Right ventricle myocardium superior (tissue), 1 donor: Measurements from ENCODE around the gene LYST. TPM values are rescaled to one million over a fixed set of nuclear protein-coding genes. Genes with fewer than 3 reads are reported as not detected.
A peak's percentile ranks its signal among the peaks of the same experiment; 100 is the strongest.
"Not testable (repeated sequence)": the region's sequence is repeated elsewhere in the genome, so short reads cannot be mapped to it uniquely, and the experiment has no call there.

Source experiments
- ATAC-seq: fragments of 200-7000 bp; cut with Tn5 transposase; one replicate; pipeline ENCODE4 v1.9.1; 2020; ENCODE audit warnings: mild to moderate bottlenecking; ENCODE audit not compliant: poor library complexity
- DNase-seq: peaks from one replicate; pipeline ENCODE4 v3.0.0-alpha.2; 2020
- intact Hi-C: fragments of 100-400 bp; cut with DNase I; formaldehyde crosslinking; loops from one replicate; pipeline ENCODE4 v1.11.2; 2022
- long read RNA-seq: library from polyadenylated mRNA; unstranded; transcript quantifications from one replicate; pipeline ENCODE4 v2.0.0, GENCODE V29; 2021
- total RNA-seq: library from RNA; stranded (reverse); fragmentation: NEBNext Ultra II Directional; extraction: Animal tissue kit (Norgen Biotek cat#: 25700); gene quantifications from one replicate; pipeline ENCODE4 v1.2.1, GENCODE V29; 2021
- donor health status: DM: no; HTN: yes; CAD: no; lungs with severe emphysema.

LYST gene
- 9.7 TPM for total RNA-seq
- long read RNA-seq, partial matches to known transcripts: 1 of 3 reads
- long read RNA-seq, other reads (novel, unspliced or antisense): 2 of 3 reads

- ATAC-seq (peak; percentile 67), DNase-seq (peak; percentile 64)
- intact Hi-C loops: loop anchor here (10.0 kb wide), 1 partner anchor 108 kb away; no protein-coding TSS in a partner anchor
These were observed at the start of gene LYST for GRCh38 chr1:235866205-235866912. TSS of gene LYST (minus strand) at chr1:235866906. CDS start at chr1:235830417, 36,489 bp downstream.

GRCh38 chr1:235915489-235915888 is 48.8 kb upstream of the LYST start:
- intact Hi-C loops, DNase-seq, ATAC-seq: not testable (repeated sequence)

- DNase-seq (no peak), ATAC-seq (no peak)
- intact Hi-C loops: no loop called here
These were observed 46.6 kb upstream of the LYST start for GRCh38 chr1:235913311-235913710.

GRCh38 chr1:235911876-235912275 is 45.2 kb upstream of the LYST start:
- ATAC-seq: no peak
- no peak for DNase-seq
- intact Hi-C loops: no loop called here

GRCh38 chr1:235911300-235911662 is 44.6 kb upstream of the LYST start:
- intact Hi-C loops: no loop called here
- DNase-seq (no peak), ATAC-seq (no peak)

- peak; percentile 48 for ATAC-seq
- intact Hi-C loops: no loop called here
- DNase-seq: no peak
These were observed 43.9 kb upstream of the LYST start for GRCh38 chr1:235910357-235911299.

- ATAC-seq (no peak), DNase-seq (no peak)
- intact Hi-C loops: no loop called here
These were observed 42.2 kb upstream of the LYST start for GRCh38 chr1:235908742-235909520.

GRCh38 chr1:235907897-235908240 is 41.2 kb upstream of the LYST start:
- intact Hi-C loops: no loop called here
- no peak for ATAC-seq

GRCh38 chr1:235907187-235907896 is 40.6 kb upstream of the LYST start:
- DNase-seq: no peak
- intact Hi-C loops: no loop called here
- ATAC-seq: no peak

More at GRCh38 chr1:235907897-235908240, 41.2 kb upstream of the LYST start:
- DNase-seq: no peak

GRCh38 chr1:235906436-235906835 is 39.7 kb upstream of the LYST start:
- ATAC-seq (no peak), DNase-seq (no peak)
- intact Hi-C loops: no loop called here

- ATAC-seq, intact Hi-C loops, DNase-seq: not testable (repeated sequence)
These were observed 37.1 kb upstream of the LYST start for GRCh38 chr1:235903809-235904208.

GRCh38 chr1:235902677-235903542 is 36.2 kb upstream of the LYST start:
- DNase-seq: no peak
- intact Hi-C loops: no loop called here
- ATAC-seq: no peak

- intact Hi-C loops: no loop called here
- DNase-seq (no peak), ATAC-seq (no peak)
These were observed 34.8 kb upstream of the LYST start for GRCh38 chr1:235901461-235901860.

- intact Hi-C loops: no loop called here
- no peak for ATAC-seq
These were observed 31.4 kb upstream of the LYST start for GRCh38 chr1:235898126-235898525.

GRCh38 chr1:235893840-235894239 is 27.1 kb upstream of the LYST start:
- intact Hi-C loops: no loop called here
- no peak for ATAC-seq
- DNase-seq: no peak

More at GRCh38 chr1:235898126-235898525, 31.4 kb upstream of the LYST start:
- no peak for DNase-seq

GRCh38 chr1:235892734-235893413 is 26.2 kb upstream of the LYST start:
- DNase-seq: no peak
- intact Hi-C loops: no loop called here
- ATAC-seq: peak; percentile 52

- no peak for ATAC-seq
- DNase-seq: no peak
- intact Hi-C loops: no loop called here
These were observed 25.5 kb upstream of the LYST start for GRCh38 chr1:235892202-235892601.
